Fibroblast of skin of right quadriceps (primary cell): ENCODE measurements around the gene KDM7A.

ENCODE experiments used
- DNase-seq: peaks from one replicate; pipeline ENCODE4 v3.0.0-alpha.2; 2013

KDM7A gene

DNA sequence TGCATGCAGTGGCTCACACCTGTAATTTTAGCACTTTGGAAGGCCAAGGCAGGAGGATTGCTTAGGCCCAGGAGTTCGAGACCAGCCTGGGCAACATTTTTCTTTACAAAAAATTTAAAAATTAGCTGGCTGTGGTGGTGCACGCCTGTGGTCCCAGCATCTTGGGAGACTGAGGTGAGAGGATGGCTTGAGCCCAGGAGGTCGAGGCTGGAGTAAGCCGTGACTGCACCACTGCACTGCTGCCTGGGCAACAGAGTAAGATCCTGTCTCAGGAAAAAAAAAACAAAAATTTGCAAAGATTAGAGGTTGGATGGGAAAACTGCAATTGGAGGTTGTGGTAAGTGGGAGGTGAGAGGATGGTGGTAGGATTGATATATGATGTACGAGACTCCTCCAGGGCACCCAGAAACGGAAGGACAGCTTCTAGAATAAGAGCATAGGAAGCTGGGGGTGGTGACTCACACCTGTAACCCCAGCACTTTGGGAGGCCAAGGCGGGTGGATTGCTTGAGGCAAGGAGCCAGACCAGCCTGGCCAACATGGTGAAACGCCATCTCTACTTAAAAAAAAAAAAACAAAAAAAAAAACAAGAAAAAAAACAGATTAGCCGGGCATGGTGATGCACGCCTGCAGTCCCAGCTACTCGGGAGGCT is 94.9 kb downstream of the KDM7A start:
- no peak for DNase-seq

- DNase-seq = no peak
These were observed 95.9 kb downstream of the KDM7A start for GRCh38 chr7:140080919-140081318.

DNA sequence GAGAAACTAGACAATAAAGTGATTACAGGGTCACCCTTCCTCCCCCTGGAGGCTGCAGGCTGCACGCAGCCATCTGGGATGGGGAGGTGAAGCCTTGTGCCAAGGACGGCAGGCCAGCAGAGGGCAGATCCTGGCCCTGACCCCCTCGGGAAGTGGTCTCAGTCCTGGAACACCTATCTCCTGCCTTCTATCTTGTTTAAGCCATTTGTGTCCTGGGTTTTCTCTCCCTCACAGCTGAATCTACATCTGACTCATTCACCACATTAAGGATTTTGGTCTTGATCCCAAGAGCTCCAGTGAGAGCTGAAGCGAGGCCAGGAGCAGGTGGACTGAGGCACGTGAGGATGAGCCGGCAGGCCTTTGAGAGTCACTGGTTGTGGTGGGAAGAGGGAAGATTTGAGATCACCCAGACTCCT is 97.7 kb downstream of the KDM7A start:
- DNase-seq = peak; percentile 36

DNA sequence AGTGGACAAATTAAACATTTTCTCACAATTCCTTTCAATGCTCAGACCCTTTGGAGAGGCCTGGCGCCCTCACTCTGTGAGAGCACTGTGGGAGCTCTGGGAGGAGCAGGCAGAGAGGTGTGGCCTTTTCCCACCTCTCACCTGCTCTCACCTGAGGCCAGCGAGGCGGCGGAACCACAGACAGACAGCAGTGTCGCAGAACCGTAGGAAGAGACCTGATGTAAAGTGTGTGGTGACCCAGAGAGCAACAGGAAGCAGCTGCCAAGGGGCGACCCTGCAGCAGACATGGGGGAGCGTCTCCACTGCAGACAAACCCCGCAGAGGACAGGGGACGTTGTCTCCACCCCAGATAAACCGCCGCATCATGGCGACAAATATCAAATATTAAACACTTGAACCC is 98.4 kb downstream of the KDM7A start:
- no peak for DNase-seq

GRCh38 chr7:140074780-140075179 is 102.0 kb downstream of the KDM7A start:
- DNase-seq = peak; percentile 28

DNA sequence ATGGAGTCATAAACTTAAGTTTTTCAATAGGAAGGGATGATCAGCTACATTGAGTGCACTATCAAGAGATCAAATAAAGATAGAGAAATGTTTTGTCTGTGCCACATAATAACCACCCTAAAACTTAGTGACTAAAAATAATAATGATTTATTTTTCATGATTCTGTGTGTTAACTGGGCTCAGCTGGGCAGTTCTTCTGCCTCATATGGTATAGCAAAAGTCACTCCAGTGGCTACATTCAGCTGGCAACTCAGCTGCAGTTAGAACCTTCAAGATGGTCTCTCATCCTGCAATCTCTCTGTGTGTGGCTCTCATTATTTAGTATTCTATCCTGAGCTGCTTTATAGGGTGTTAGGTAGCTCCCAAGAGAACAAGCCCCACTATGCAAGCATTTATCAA is 106.2 kb downstream of the KDM7A start:
- DNase-seq = no peak

GRCh38 chr7:140069298-140069949 is 107.4 kb downstream of the KDM7A start:
- DNase-seq = no peak

DNA sequence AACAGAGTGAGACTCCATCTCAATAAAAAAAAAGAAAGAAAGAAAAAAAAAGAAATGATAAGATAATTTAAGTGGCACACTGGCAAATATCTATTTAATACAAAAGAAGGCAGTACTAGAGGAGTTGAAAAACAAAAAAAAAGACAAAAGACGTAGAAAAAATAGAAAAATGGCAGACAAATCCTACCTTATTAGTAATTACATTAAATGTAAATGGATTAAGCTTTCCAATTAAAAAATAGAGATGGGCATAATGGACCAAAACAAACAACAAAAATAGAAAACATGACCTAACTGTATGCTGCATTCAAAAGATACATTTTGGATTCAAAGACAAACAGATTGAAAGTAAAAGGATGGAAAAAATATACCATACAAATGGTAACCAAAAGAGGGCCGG is 108.8 kb downstream of the KDM7A start:
- no peak for DNase-seq

DNA sequence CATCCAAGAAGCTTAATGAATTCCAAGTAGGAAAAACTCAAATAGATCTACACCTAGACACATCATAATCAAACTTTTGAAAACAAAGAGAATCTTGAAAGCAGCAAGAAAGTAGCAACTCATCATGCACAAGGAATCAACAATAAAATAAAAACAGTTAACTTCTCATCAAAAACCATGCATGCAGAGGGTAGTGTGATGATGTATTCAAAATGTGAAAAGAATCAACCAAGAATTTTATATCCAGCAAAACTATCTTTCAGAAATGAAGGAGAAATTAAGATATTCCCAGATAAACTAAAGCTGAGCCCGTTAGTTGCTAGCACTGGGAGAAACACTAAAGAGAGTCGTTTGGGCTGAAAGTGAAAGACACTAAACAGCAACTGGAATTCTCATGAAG is 109.7 kb downstream of the KDM7A start:
- DNase-seq = no peak

- peak; percentile 78 for DNase-seq
These were observed 114.1 kb downstream of the KDM7A start, which contains the start of gene PARP12 for GRCh38 chr7:140062528-140063299. Gene PARP12 (minus strand): TSS chr7:140062951. CDS start chr7:140062847, 104 bp downstream.

DNA sequence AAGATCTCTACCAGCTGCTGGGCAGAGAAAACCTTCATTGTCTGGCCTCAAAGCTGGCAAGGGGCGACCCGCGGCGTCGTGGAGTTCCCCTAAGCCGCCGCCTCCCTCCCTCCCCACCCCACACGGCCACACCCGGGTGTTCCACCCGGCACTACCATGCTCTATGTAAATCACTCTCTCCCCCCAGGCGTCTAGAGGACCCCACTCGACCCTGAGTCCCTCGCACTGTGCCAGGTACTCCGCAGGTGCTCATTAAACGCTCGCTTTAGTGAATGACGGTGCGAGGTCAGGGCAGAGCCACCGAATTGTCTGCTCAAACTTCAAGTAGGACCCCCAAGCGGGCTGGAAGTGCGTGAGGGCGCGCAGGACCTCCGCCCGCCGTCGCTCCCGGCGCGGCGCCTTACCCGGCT is 114.7 kb downstream of the KDM7A start:
- no peak for DNase-seq

DNA sequence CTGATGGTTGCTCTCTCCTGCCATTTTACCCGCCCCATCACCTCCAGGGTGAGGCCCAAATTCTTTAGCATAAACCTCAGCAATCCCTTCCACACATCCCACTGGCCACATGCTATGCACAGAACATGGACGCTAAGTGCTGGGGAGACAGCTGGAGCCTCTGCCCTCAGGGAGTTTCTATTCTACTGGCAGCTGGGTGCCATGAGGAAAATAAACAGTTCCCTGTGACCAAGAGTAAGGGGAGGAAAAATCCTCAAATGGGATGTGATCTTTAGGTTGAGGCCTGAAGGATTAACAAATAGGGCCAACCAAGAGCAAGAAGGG is 115.2 kb downstream of the KDM7A start:
- DNase-seq = no peak

DNA sequence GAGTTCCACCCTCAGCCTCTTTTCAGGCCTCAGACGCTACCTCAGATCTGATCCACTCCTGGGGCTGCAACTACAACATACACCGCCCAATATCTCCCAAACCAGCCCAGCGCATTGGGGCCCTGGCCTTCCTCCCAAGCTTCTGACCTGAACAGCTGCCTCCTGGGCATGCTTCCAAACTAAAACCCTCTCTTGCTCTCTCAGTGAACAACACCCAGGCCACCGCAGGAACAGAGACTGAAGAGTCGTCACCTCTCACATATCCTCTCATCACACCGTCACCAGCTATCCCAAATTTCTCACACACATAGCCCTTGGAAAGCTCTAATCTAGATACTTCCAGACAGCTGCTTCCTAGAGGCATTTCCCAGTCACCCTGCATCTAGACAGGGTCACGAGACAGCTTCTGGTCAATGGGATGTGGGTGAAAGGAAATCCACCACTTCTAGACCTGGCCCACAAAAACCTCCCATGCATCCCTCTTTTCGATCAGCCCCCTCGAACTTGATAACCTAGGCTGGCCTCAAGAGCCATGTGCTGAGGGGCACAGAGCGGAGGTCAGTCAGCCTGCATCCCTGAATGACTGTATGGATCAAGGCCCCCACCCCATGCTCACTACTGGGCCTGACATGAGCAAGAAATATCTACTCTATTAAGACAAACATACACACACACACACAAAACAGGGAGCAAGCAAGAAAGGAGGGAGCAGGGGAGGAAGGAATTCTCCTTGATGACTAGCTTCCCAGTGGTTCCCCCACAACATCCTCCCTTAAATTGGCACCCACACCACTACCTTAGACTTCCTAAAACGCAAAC is 115.8 kb downstream of the KDM7A start:
- DNase-seq = no peak

- no peak for DNase-seq
These were observed 116.5 kb downstream of the KDM7A start for GRCh38 chr7:140060243-140060630.

- DNase-seq = peak; percentile 89
These were observed 117.2 kb downstream of the KDM7A start for GRCh38 chr7:140059273-140060242.

DNA sequence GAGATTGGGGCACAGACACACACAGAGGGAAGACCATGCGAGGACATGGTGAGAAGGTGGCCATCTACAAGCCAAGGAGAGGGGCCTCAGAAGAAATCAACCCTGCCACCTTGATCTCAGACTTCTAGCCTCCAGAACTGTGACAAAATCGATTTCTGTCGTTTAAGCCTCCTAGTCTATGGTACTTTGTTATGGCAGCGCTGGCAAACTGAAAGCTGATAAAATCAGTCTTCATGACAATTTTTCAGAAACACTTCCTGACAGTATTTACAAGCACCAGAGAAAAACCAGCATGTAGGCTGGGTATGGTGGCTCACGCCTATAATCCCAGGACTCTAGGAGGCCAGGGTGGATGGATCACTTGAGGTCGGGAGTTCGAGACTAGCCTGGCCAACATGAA is 118.3 kb downstream of the KDM7A start:
- no peak for DNase-seq

GRCh38 chr7:140057143-140057535 is 119.6 kb downstream of the KDM7A start:
- DNase-seq = no peak

DNA sequence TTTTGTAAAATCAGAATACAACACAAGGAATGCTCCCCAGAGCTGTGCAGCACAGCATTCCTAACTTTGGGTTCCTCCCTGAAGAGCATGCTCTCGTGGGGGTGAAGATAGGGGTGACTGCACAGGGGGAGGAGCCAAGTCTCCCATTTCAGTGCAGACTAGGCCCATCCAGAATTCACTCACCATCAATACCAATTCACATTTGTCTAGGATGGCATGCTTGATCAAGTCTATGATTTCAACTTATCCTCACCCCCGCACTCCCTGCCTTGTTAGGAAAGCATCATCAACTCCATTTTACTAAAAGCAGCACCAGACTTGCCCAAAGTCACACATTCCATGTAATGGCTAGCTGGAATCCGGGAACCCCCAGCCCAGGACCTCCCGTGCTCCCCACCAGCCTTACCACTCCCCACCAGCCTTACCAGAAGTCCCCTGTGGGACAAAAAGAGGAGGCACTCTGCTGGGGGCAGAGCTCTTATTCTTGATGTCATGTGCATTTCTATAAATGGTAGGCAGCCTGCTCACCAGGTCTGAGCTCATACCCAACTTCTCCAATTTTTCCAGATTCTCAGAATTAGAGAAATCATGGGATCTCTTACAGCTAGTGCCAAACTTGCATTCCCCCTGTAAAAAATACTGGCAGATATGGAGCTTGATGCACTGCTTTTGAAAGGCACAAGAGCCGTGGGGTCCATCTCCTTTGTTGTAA is 120.2 kb downstream of the KDM7A start:
- DNase-seq = no peak

DNA sequence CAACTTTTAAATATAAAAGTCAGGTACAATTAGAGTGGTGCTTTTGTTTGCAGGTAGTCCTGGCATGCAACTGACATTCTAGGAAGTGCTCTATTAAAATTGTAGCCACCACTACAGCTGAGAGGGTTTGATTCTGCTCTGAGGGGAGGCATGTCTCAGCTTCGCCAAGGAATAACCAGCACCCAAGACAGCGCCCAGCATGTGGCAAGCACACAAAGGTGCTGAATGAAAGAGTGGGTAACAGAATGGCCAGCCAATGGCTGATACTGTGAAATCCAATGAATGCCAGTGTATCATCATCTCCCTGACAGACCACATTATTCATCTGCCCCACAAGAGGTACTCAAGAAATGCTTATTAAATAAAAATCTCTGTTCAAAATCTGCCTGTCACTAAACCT is 121.0 kb downstream of the KDM7A start:
- DNase-seq = no peak

- DNase-seq = no peak
These were observed 122.0 kb downstream of the KDM7A start for GRCh38 chr7:140054751-140055150.

GRCh38 chr7:140053812-140054539 is 122.8 kb downstream of the KDM7A start:
- no peak for DNase-seq
